DLD1 (cell line): ENCODE data around the gene HCAR2.
"Not testable (repeated sequence)": the region's sequence is repeated elsewhere in the genome, so short reads cannot be mapped to it uniquely, and the experiment has no call there.

Experiments used
- in situ Hi-C: cut with HindIII; loops from 2 replicates; pipeline ENCODE4 v1.10.0; 2017; ENCODE audit warnings: low sequenced_read_pairs

Gene HCAR2

DNA sequence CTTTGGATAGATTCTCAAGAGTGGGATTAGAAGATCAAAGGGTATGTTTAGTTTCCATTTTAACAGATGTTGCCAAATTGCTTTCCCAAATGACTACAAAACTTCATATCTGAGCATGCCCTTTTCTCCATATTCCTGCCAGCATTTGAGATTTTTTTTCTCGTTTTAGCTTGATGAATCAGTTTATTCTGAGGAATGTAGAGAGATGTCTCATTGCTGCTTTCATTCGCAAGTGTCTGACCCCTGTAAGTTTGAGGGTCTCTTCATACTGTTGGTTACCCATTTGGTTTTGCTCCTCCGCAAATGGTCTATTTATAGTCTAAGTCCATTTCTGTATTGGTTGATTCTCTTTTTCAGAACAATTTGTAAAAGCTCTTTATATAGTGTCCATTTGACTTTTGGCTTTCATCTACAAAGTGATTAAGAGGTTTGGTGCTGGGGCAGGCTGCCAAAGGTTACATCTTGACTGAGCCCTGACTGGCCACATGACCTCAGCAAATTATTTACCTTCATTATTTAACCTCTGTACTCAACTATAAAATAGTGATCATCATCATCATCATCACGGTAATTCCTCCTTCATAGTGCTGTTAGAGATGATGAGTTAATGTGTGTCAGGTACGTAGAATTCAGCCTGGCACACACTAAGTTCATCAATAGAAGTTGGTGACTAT, 33.6 kb downstream of the HCAR2 start:
- in situ Hi-C loops = no loop called here

DNA sequence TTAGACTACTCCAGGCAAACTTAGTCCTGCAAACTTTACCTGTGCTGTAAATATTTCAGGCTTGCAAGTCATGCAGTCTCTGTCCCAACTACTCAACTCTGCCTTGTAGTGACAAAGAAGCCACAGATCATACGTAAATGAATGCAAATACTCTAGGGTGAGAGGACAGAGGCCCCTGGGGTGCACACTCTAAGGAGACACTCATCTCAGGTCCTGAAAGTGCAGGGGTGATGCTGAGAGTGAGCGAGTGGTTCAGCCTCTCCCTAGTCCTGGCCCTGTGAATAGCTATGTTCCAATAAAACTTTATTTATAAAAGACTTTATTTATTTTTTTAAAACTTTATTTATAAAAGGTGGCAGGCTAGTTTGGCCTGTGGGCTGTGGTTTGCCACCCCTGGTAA, 34.9 kb downstream of the HCAR2 start:
- in situ Hi-C loops = no loop called here

DNA sequence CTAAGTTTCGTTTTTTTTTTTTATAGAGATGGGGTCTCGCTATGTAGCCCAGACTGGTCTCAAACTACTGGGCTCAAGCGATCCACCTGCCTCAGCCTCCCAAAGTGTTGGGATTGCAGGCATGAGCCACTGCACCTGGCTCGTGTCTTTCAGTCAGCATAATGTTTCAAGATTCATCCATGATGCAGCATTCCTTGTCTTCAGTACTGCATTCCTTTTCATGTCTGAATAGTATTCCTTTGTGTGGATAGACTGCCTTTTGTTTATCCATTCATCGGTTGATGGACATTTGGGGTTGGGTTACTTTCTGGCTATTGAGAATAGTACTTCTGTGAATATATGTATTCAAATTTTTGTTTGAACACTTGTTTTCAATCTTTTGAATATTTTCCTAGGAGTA, 37.4 kb downstream of the HCAR2 start:
- in situ Hi-C loops = no loop called here

DNA sequence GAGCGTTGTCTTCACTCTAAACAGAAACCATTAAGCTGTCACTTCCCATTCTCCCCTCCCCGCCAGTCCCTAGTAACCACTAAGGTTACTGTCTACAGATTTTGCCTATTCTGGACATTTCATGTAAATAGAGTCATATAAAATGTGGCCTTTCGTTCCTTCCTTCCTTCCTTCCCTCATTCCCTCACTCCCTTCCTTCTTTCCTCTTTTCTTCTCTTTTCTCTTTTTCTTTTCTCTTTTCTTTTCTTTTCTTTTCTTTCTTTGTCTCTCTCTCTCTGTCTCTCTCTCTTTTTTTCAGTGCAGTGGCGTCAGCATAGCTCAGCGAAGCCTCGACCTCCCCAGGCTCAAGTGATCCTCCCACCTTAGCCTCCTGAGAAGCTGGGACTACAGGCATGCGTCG, 37.8 kb downstream of the HCAR2 start:
- in situ Hi-C loops = no loop called here

DNA sequence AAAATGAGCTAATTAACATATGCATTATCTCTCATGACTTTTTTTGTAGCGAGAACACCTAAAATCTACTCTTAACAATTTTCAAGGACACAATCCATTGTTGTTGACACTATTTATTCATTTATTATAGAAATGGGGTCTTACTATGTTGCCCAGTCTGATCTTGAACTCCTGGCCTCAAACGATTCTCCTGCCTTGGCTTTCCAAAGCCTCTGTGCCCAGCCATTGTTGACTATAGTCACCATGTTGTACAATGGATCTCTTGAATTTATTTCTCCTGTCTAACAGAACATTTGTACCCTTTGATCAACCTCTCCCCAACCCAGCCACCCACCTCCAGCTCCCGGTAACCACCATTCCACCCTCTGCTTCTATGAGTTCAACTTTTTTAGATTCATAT, 41.2 kb downstream of the HCAR2 start:
- in situ Hi-C loops = no loop called here

DNA sequence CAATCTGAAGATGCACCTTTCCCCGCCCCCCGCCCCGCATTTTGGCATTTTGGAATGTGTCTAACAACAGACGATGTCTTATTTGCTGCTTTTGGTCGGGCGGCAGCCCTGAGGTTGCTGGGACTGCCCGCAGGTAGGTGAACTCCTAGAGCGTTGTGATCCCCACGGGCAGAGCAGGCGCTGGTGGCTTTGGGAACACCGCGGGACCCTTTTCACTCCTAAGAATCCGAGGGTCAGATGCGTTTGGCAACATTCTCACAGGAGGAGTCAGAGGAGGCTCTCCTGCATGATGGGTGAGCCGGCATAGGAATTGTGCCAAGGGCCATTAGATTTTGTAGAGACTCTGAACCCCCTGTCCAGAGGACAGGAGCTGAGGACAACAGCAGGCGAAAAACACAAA, 41.9 kb downstream of the HCAR2 start:
- in situ Hi-C loops = no loop called here

DNA sequence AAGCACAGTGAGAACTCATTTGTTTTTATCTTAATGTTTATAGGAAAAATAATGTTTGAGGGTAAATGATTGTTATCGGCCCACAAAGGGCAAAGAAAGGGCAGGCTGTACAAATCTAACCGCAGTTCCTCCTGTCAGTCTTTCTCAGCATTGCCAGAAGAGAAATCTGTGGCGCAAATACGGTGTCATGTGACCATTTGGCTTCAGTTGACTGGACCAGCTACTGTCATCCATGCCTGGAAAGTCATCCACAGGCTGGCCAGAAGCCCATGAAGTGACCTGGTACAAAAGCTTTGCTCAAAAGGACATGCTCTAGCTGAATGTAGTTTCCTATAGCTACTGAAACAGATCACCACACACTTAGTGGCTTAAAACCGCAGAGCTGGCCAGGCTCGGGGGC, 43.6 kb downstream of the HCAR2 start:
- in situ Hi-C loops = no loop called here

DNA sequence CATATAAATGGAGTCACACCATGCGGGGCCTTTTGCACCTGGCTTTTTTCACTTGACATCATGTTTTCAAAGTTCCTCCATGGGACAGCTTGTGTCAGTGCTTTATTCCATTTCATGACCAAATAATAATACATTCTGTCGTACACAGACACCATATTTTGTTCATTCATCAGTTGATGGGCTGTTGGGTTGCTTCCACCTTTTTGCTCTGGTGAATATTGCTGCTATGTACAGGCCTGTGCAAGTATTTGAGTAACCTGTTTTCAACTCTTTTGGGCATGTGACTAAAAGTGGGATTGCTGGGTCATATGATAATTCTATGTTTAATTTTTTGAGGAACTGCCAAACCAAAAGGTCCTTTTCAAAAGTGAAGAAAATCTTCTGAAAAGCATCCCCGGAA, 46.9 kb downstream of the HCAR2 start:
- in situ Hi-C loops = no loop called here

DNA sequence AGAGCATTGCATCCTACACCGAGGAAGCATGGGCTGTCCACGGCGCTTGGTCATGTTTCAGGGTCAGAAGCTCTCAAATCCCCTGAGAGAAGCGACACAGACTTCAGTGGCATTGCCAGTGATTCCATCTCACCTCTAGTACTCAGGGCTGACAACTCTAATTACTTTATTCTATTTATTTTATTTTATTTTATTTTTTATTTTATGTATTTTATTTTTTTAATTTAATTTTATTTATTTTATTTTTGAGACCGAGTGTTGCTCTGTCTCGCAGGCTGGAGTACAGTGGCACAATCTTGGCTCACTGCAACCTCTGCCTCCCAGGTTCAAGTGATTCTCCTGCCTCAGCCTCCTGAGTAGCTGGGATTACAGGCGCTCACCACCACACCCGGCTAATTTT, 49.9 kb downstream of the HCAR2 start:
- in situ Hi-C loops = not testable (repeated sequence)

DNA sequence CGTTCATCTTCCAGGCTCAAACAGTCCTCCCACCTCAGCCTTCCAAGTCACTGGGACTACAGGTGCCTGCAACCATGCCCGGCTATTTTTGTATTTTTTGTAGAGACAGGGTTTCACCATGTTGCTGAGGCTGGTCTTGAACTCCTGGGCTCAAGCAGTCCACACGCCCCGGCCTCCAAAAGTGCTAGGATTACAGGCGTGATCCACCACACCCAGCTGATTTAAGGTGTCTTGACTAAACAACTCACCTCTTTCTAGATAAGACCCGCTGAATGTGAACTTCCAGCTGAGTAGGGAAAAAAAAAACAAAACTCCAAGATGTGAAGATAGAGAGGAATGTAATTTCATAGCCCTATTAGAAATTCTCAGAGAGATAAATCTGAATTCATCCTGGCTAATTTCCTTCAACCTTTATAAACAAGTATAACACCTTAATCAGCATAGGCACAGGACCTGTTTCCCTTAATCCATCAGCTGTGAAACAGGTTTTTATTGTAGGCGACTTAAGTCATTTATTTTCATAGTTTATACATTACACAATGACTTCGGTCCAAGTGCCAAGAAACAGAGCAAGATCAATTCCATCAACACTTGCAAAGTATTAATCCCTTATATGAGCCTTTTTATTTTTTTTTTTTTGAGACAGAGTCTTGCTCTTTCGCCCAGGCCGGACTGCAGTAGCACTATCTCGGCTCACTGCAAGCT, 51.5 kb downstream of the HCAR2 start:
- in situ Hi-C loops = no loop called here
